ENCODE results near the gene DYSF.

GRCh38 chr2:71452565-71452964 is 796 bp upstream of the DYSF start:
- TF ChIP-seq CTCF (IDR thresholded peaks at IDR 0.05; ENCODE audit: poor library complexity, severe bottlenecking) (no peak), POLR2AphosphoS5 (IDR thresholded peaks at IDR 0.05) (no peak), EP300 (conservative IDR thresholded peaks at IDR 0.05; ENCODE audit: poor library complexity, severe bottlenecking) (no peak), EZH2 (IDR thresholded peaks at IDR 0.05; ENCODE audit: borderline replicate concordance, insufficient read depth, low read length, poor library complexity, severe bottlenecking) (no peak), TAF1 (IDR thresholded peaks at IDR 0.05; ENCODE audit: low read depth) (no peak), REST (IDR thresholded peaks at IDR 0.05; ENCODE audit: borderline replicate concordance) (no peak), MXI1 (conservative IDR thresholded peaks at IDR 0.05; ENCODE audit: poor library complexity, severe bottlenecking) (no peak), RAD21 (conservative IDR thresholded peaks at IDR 0.05) (no peak), SMC3 (conservative IDR thresholded peaks at IDR 0.05; ENCODE audit: poor library complexity) (no peak)

All from neural cell (in vitro differentiated cells).